Measurements from ENCODE around the gene TGFB1.
"Not testable (repeated sequence)": the region's sequence is repeated elsewhere in the genome, so short reads cannot be mapped to it uniquely, and the experiment has no call there.

Gene TGFB1

GRCh38 chr19:41367848-41368301 lies 14.2 kb upstream of the TGFB1 start:
- no peak for DNase-seq

GRCh38 chr19:41366089-41366488 lies 12.4 kb upstream of the TGFB1 start:
- DNase-seq, result no peak

GRCh38 chr19:41364524-41365391 lies 11.0 kb upstream of the TGFB1 start:
- DNase-seq, result no peak

- peak; percentile 99 for DNase-seq
Measured at GRCh38 chr19:41363753-41364523, 10.2 kb upstream of the TGFB1 start, which contains the start of gene B9D2. Gene B9D2 (minus strand): TSS chr19:41364149. CDS start chr19:41363519, 630 bp downstream.

GRCh38 chr19:41363371-41363752 lies 9.6 kb upstream of the TGFB1 start:
- no peak for DNase-seq

GRCh38 chr19:41362143-41362847 lies 8.6 kb upstream of the TGFB1 start:
- no peak for DNase-seq

- DNase-seq, result no peak
Measured at GRCh38 chr19:41359741-41360140, 6.0 kb upstream of the TGFB1 start.

- no peak for DNase-seq
Measured at GRCh38 chr19:41357746-41358145, 4.0 kb upstream of the TGFB1 start.

- DNase-seq, result peak; percentile 59
Measured at GRCh38 chr19:41356984-41357739, 3.4 kb upstream of the TGFB1 start.

- DNase-seq, result no peak
Measured at GRCh38 chr19:41355802-41356201, 2.1 kb upstream of the TGFB1 start.

GRCh38 chr19:41355035-41355434 lies 1.3 kb upstream of the TGFB1 start:
- DNase-seq, result no peak

- no peak for DNase-seq
Measured at GRCh38 chr19:41354343-41354953, 726 bp upstream of the TGFB1 start.

- DNase-seq, result peak; percentile 80
Measured at GRCh38 chr19:41352609-41353465, 885 bp downstream of the TGFB1 start.

GRCh38 chr19:41352279-41352608 lies 1.5 kb downstream of the TGFB1 start:
- DNase-seq, result no peak

- DNase-seq, result peak; percentile 89
Measured at GRCh38 chr19:41351339-41352245, 2.1 kb downstream of the TGFB1 start.

- peak; percentile 25 for DNase-seq
Measured at GRCh38 chr19:41350735-41351338, 2.9 kb downstream of the TGFB1 start.

GRCh38 chr19:41346916-41347315 lies 6.8 kb downstream of the TGFB1 start:
- not testable (repeated sequence) for DNase-seq

- DNase-seq, result no peak
Measured at GRCh38 chr19:41344162-41344561, 9.6 kb downstream of the TGFB1 start.

- DNase-seq, result peak; percentile 37
Measured at GRCh38 chr19:41341669-41342490, 11.8 kb downstream of the TGFB1 start.

All from CD4-positive, alpha-beta T cell treated with Interleukin-21 for 1 hour (primary cell).